OCI-LY7 (cell line): Measurements from ENCODE around the gene AQR.

ENCODE experiments used
- CTCF ChIP-seq: fragments of 200-600 bp; sonication (generic); conservative IDR thresholded peaks from 2 replicates; pipeline ENCODE4 v1.5.1; 2014; ENCODE audit warnings: mild to moderate bottlenecking, antibody characterized with exemption, low read length, moderate library complexity, mixed read lengths
- EZH2phosphoT487 ChIP-seq: fragments of 200-600 bp; sonication (generic); IDR thresholded peaks from 2 replicates; pipeline ENCODE4 v1.6.1; 2018; ENCODE audit warnings: low read depth, borderline replicate concordance, mild to moderate bottlenecking, mixed run types, antibody characterized with exemption, low read length, moderate library complexity, mixed read lengths

- TF ChIP-seq CTCF (no peak), EZH2phosphoT487 (no peak)
Observed at GRCh38 chr15:34854232-34854631, 115.3 kb downstream of the AQR start.
